ENCODE measurements around the gene IQCM. TPM values are rescaled to one million over a fixed set of nuclear protein-coding genes. Genes with fewer than 3 reads are reported as not detected.

IQCM gene
- polyA plus RNA-seq, 1 experiment, result 0.05 TPM

DNA sequence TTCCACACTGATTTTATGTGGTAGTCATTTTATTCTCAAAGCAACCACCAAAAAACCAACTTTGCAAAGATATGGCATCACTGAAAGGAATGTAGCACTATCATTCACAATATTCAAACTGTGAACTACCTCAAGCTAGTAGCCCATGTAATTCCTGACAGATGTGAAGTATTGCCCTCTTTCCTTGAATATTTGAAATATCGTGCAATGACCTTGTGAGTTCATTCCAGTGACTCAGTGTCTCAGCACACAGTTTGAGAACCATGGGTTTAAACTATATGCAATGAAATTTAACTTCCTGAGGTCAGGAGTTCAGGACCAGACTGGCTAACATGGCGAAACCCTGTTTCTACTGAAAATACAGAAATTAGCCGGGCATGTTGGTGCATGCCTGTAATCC, 20.9 kb upstream of the IQCM start:
- Histone ChIP-seq H3K27me3 (ENCODE audit: control insufficient read depth, insufficient read depth, low read length) (no peaks in the 10 kb centered on the region), H3K27ac (ENCODE audit: low read depth, low read length) (no peak overlapping the region), H3K9me3 (ENCODE audit: control insufficient read depth, insufficient read depth, low read length) (peaks cover 4% of the 10 kb centered on the region; the same call in 1 of the 2 replicates), H3K4me3 (ENCODE audit: low read depth, low read length) (no peak overlapping the region)
- CTCF ChIA-PET, result no interaction called here
- no peak for DNase-seq (ENCODE audit: low read depth, low spot score)
- POLR2A ChIA-PET, result no interaction called here
- TF ChIP-seq, protein P1, sequence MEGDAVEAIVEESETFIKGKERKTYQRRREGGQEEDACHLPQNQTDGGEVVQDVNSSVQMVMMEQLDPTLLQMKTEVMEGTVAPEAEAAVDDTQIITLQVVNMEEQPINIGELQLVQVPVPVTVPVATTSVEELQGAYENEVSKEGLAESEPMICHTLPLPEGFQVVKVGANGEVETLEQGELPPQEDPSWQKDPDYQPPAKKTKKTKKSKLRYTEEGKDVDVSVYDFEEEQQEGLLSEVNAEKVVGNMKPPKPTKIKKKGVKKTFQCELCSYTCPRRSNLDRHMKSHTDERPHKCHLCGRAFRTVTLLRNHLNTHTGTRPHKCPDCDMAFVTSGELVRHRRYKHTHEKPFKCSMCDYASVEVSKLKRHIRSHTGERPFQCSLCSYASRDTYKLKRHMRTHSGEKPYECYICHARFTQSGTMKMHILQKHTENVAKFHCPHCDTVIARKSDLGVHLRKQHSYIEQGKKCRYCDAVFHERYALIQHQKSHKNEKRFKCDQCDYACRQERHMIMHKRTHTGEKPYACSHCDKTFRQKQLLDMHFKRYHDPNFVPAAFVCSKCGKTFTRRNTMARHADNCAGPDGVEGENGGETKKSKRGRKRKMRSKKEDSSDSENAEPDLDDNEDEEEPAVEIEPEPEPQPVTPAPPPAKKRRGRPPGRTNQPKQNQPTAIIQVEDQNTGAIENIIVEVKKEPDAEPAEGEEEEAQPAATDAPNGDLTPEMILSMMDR (IDR thresholded peaks at IDR 0.05; ENCODE audit: low read depth, low read length), result no peak

DNA sequence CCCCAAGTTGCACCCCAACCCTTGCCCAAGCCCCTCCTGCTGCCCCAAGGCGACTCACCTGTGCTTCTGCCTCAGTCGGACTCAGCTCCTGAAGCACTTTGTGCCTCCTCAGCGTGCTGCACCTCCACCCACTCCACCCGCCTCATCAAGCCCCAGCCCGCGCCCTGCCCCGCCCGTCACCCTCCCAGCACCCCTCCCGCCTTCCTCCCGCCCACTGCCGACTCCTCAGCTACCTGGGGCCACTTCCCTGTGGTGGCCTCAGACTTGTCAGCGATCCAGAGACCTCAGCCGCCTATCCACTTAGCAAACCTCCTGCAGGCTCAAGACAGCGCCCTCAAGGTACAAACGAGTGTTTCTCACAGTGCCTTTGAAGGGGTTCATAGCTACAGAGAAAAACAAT, 19.6 kb upstream of the IQCM start:
- TF ChIP-seq, protein P1 (IDR thresholded peaks at IDR 0.05; ENCODE audit: low read depth, low read length), result no peak
- no peak for DNase-seq (ENCODE audit: low read depth, low spot score)
- POLR2A ChIA-PET, result no interaction called here
- Histone ChIP-seq H3K4me3 (ENCODE audit: low read depth, low read length) (no peak overlapping the region), H3K27me3 (ENCODE audit: control insufficient read depth, insufficient read depth, low read length) (no peaks in the 10 kb centered on the region), H3K27ac (ENCODE audit: low read depth, low read length) (no peak overlapping the region), H3K9me3 (ENCODE audit: control insufficient read depth, insufficient read depth, low read length) (peaks cover 4% of the 10 kb centered on the region; the same call in 1 of the 2 replicates)
- CTCF ChIA-PET, result interaction anchor here (0.6 kb wide), 1 partner anchor 14 kb away, joined by 3 read pairs; no protein-coding TSS in a partner anchor

DNA sequence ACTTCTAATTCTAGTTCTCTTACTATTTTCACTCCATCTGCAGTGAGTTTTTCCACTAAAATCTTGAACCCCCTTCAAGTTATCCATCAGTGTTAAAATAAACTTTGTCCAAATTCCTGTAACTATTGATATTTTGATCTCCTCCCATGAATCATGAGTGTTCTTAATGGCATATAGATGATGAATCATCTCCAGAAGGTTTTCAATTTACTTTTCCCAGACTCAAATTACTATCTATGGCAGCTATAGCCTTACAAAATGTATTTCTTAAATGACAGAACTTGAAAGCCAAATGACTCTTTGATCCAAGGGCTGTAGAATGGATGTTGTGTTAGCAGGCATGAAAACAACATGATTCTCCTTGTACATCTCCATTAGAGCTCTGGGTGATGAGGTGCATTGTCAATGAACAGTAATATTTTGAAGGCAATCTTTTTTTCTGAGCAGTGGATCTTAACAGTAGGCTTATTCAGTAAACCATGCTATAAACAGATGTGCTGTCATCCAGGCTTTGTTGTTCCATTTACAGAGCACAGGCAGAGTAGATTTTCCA, 16.1 kb upstream of the IQCM start:
- H3K4me3 ChIP-seq (ENCODE audit: low read depth, low read length), result no peak overlapping the region
- H3K9me3 ChIP-seq (ENCODE audit: control insufficient read depth, insufficient read depth, low read length), result peaks cover 4% of the 10 kb centered on the region; the same call in 1 of the 2 replicates
- H3K27ac ChIP-seq (ENCODE audit: low read depth, low read length), result no peak overlapping the region
- no peaks in the 10 kb centered on the region for H3K27me3 ChIP-seq (ENCODE audit: control insufficient read depth, insufficient read depth, low read length)
- TF ChIP-seq, protein P1 (IDR thresholded peaks at IDR 0.05; ENCODE audit: low read depth, low read length), result no peak
- ChIA-PET CTCF (no interaction called here), POLR2A (no interaction called here)
- DNase-seq (ENCODE audit: low read depth, low spot score), result no peak

DNA sequence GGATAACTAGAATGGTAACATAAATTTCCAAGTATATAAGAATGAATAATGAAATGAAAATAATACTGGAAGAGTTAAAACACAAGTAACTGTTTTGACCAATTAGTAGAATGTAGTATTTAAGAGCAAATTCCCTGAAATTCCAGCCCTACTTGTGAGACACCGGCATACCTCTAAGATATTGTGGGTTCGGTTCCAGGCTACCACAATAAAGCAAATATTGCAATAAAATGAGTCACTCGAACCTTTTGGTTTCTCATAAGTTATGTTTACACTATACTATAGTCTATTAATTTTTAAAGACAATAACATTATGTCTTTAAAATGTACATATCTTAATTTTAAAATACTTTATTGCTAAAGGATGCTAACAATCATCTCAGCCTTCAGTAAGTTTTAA, 15.2 kb upstream of the IQCM start:
- H3K4me3 ChIP-seq (ENCODE audit: low read depth, low read length), result no peak overlapping the region
- ChIA-PET CTCF (no interaction called here), POLR2A (no interaction called here)
- H3K9me3 ChIP-seq (ENCODE audit: control insufficient read depth, insufficient read depth, low read length), result peaks cover 4% of the 10 kb centered on the region; the same call in 1 of the 2 replicates
- TF ChIP-seq, protein P1 (IDR thresholded peaks at IDR 0.05; ENCODE audit: low read depth, low read length), result no peak
- no peak for DNase-seq (ENCODE audit: low read depth, low spot score)
- no peaks in the 10 kb centered on the region for H3K27me3 ChIP-seq (ENCODE audit: control insufficient read depth, insufficient read depth, low read length)
- no peak overlapping the region for H3K27ac ChIP-seq (ENCODE audit: low read depth, low read length)

DNA sequence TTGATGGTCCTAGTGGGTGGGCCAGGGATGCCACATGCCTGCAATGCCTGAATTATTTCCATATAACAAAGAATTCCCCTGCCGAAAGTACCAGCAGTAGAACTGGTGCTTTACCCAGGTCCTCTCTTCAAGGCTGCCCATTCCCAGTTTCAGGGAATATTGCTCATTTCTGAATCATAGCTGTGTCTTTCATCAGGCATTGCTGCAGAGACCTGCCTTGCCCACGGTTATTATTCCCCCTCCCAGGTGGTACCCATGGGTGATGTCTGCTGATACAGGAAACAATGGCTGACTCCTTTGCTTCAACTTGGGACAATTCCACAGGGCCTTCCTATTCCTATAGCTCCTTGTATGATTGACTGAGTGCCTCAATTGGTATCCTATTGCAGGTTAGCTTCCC, 9.7 kb upstream of the IQCM start:
- TF ChIP-seq, protein P1 (IDR thresholded peaks at IDR 0.05; ENCODE audit: low read depth, low read length), result no peak
- CTCF ChIA-PET, result no interaction called here
- POLR2A ChIA-PET, result no interaction called here
- DNase-seq (ENCODE audit: low read depth, low spot score), result no peak
- Histone ChIP-seq H3K9me3 (ENCODE audit: control insufficient read depth, insufficient read depth, low read length) (no peaks in the 10 kb centered on the region), H3K4me3 (ENCODE audit: low read depth, low read length) (no peak overlapping the region), H3K27me3 (ENCODE audit: control insufficient read depth, insufficient read depth, low read length) (no peaks in the 10 kb centered on the region), H3K27ac (ENCODE audit: low read depth, low read length) (no peak overlapping the region)

Data from AG04450 (cell line).